ENCODE results near the gene ANO4.

Gene ANO4

DNA sequence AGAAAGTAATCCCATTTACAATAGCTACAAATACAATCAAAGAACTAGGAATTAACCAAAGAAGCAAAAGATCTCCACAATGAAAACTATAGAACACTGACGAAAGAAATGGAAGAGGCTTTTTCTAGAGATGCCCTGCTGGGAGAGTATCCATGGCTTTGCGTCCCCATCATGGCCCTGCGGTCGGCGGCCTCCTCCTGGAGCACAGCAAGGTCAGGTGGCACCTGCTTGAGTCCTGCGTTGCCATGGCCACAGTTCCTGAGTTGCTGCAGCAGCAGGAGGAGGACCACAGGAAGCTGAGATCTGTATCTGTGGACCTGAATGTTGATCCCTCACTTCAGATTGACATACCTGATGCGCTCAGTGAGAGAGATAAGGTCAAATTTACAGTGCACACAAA is 271.9 kb downstream of the ANO4 start:
- TF ChIP-seq EZH2phosphoT487 (IDR thresholded peaks at IDR 0.05; ENCODE audit: low read length) (no peak), EZH2 (optimal IDR thresholded peaks at IDR 0.05; ENCODE audit: low read depth, low read length) (no peak)
- TF ChIP-seq, protein P1, sequence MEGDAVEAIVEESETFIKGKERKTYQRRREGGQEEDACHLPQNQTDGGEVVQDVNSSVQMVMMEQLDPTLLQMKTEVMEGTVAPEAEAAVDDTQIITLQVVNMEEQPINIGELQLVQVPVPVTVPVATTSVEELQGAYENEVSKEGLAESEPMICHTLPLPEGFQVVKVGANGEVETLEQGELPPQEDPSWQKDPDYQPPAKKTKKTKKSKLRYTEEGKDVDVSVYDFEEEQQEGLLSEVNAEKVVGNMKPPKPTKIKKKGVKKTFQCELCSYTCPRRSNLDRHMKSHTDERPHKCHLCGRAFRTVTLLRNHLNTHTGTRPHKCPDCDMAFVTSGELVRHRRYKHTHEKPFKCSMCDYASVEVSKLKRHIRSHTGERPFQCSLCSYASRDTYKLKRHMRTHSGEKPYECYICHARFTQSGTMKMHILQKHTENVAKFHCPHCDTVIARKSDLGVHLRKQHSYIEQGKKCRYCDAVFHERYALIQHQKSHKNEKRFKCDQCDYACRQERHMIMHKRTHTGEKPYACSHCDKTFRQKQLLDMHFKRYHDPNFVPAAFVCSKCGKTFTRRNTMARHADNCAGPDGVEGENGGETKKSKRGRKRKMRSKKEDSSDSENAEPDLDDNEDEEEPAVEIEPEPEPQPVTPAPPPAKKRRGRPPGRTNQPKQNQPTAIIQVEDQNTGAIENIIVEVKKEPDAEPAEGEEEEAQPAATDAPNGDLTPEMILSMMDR (IDR thresholded peaks at IDR 0.05; ENCODE audit: low read length): no peak
- Histone ChIP-seq H3K4me2 (ENCODE audit: low read depth, low read length) (no peak overlapping the region), H3F3A (ENCODE audit: insufficient read depth, low read length) (no peaks in the 10 kb centered on the region), H3K9me3 (replicated peaks; ENCODE audit: insufficient read depth, low read length) (no peaks in the 10 kb centered on the region), H3K9ac (ENCODE audit: low read length) (no peak overlapping the region), H3K27ac (ENCODE audit: low read length) (no peak overlapping the region), H2AFZ (ENCODE audit: low read length) (no peak overlapping the region), H3K27me3 (replicated peaks; ENCODE audit: insufficient read depth, low read length) (no peaks in the 10 kb centered on the region), H3K79me2 (ENCODE audit: low read length) (no peaks in the 10 kb centered on the region), H3K4me1 (ENCODE audit: low read length) (no peaks in the 10 kb centered on the region), H3K9me2 (replicated peaks; ENCODE audit: insufficient read depth, low read length) (no peaks in the 10 kb centered on the region), H3K4me3 (ENCODE audit: low read length) (no peak overlapping the region), H3K36me3 (replicated peaks; ENCODE audit: insufficient read depth, low read length) (no peaks in the 10 kb centered on the region), H4K20me1 (ENCODE audit: insufficient read depth, low read length) (no peaks in the 10 kb centered on the region)
- DNase-seq: no peak

DNA sequence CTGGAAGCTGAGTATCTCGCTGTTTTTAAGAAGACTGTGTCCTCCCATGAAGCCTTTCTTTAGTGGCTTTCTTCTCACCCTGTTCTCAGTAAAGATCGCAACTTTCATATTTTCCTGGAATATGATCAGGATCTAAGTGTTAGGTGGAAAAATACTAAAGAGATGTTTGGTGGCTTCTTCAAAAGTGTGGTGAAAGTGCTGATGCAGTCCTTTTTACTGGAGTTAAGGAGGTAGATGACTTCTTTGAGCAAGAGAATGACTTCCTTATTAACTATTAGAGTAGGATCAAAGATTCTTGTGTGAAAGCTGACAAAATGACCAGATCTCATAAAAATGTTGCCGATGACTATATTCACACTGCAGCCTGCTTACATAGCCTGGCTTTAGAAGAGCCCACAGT is 273.8 kb downstream of the ANO4 start:
- no peak overlapping the region for H2AFZ ChIP-seq (ENCODE audit: low read length)
- no peak overlapping the region for H3K27ac ChIP-seq (ENCODE audit: low read length)
- H3K36me3 ChIP-seq (replicated peaks; ENCODE audit: insufficient read depth, low read length): no peaks in the 10 kb centered on the region
- H3K4me2 ChIP-seq (ENCODE audit: low read depth, low read length): no peak overlapping the region
- H3K27me3 ChIP-seq (replicated peaks; ENCODE audit: insufficient read depth, low read length): no peaks in the 10 kb centered on the region
- DNase-seq: no peak
- H4K20me1 ChIP-seq (ENCODE audit: insufficient read depth, low read length): no peaks in the 10 kb centered on the region
- no peaks in the 10 kb centered on the region for H3K9me3 ChIP-seq (replicated peaks; ENCODE audit: insufficient read depth, low read length)
- no peak overlapping the region for H3K9ac ChIP-seq (ENCODE audit: low read length)
- no peaks in the 10 kb centered on the region for H3K4me1 ChIP-seq (ENCODE audit: low read length)
- TF ChIP-seq, protein P1 (IDR thresholded peaks at IDR 0.05; ENCODE audit: low read length): no peak
- no peak for TF ChIP-seq EZH2 (optimal IDR thresholded peaks at IDR 0.05; ENCODE audit: low read depth, low read length)
- TF ChIP-seq EZH2phosphoT487 (IDR thresholded peaks at IDR 0.05; ENCODE audit: low read length): no peak
- H3K9me2 ChIP-seq (replicated peaks; ENCODE audit: insufficient read depth, low read length): no peaks in the 10 kb centered on the region
- no peak overlapping the region for H3K4me3 ChIP-seq (ENCODE audit: low read length)
- no peaks in the 10 kb centered on the region for H3F3A ChIP-seq (ENCODE audit: insufficient read depth, low read length)
- H3K79me2 ChIP-seq (ENCODE audit: low read length): no peaks in the 10 kb centered on the region

DNA sequence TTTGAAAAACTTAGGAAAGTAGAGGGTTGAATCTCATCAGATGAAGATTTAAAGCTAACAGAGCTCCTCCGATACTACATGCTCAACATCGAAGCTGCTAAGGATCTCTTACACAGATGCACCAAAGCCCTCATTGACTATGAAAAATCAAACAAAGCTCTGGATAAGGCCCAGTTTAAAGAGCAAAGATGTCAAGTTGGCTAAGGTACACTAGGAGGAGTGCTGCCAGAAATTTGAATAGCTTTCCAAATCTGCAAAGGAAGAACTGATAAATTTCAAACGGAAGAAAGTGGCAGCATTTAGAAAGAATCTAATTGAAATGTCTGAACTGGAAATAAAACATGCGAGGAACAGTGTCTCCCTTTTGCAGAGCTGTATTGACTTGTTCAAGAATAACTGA is 274.3 kb downstream of the ANO4 start:
- no peak overlapping the region for H3K4me2 ChIP-seq (ENCODE audit: low read depth, low read length)
- no peak overlapping the region for H3K4me3 ChIP-seq (ENCODE audit: low read length)
- no peak overlapping the region for H3K27ac ChIP-seq (ENCODE audit: low read length)
- no peak overlapping the region for H3K9ac ChIP-seq (ENCODE audit: low read length)
- no peak for DNase-seq
- H3K79me2 ChIP-seq (ENCODE audit: low read length): no peaks in the 10 kb centered on the region
- no peaks in the 10 kb centered on the region for H4K20me1 ChIP-seq (ENCODE audit: insufficient read depth, low read length)
- TF ChIP-seq EZH2 (optimal IDR thresholded peaks at IDR 0.05; ENCODE audit: low read depth, low read length): no peak
- no peak for TF ChIP-seq EZH2phosphoT487 (IDR thresholded peaks at IDR 0.05; ENCODE audit: low read length)
- TF ChIP-seq, protein P1 (IDR thresholded peaks at IDR 0.05; ENCODE audit: low read length): no peak
- H3K4me1 ChIP-seq (ENCODE audit: low read length): no peaks in the 10 kb centered on the region
- no peaks in the 10 kb centered on the region for H3K36me3 ChIP-seq (replicated peaks; ENCODE audit: insufficient read depth, low read length)
- H3K9me2 ChIP-seq (replicated peaks; ENCODE audit: insufficient read depth, low read length): no peaks in the 10 kb centered on the region
- no peaks in the 10 kb centered on the region for H3F3A ChIP-seq (ENCODE audit: insufficient read depth, low read length)
- no peak overlapping the region for H2AFZ ChIP-seq (ENCODE audit: low read length)
- no peaks in the 10 kb centered on the region for H3K27me3 ChIP-seq (replicated peaks; ENCODE audit: insufficient read depth, low read length)
- H3K9me3 ChIP-seq (replicated peaks; ENCODE audit: insufficient read depth, low read length): no peaks in the 10 kb centered on the region
